Left lung (tissue), 8 donors: ENCODE measurements around the gene GAS2L1. TPM values are rescaled to one million over a fixed set of nuclear protein-coding genes. Genes with fewer than 3 reads are reported as not detected.

Source experiments
- microRNA-seq, 2 donors: library from miRNA; unstranded; fragments of <30 nt; microRNA quantifications; one replicate each; pipeline ENCODE4, GENCODE V29; 2019
- polyA plus RNA-seq, 6 donors: library from polyadenylated mRNA; unstranded; fragments of 120-200 nt; gene quantifications; one replicate each; pipeline ENCODE4 v1.2.1, GENCODE V29; 2013; ENCODE audit not compliant: insufficient read length in 6 of 6
- total RNA-seq, 2 donors: library from RNA; stranded (reverse); fragmentation: NEBNext Ultra II Directional; extraction: Animal tissue kit (Norgen Biotek cat#: 25700); gene quantifications; one replicate each; pipeline ENCODE4 v1.2.1, GENCODE V29; 2021
- donor health status: DM: no; HTN: yes; CAD: no.
- donor health status: DM: no; HTN: no; CAD: no.

Gene GAS2L1
- total and polyA plus RNA-seq, 8 donors, result 5.3 to 32.6 (median 9.1) TPM

Small RNAs within 50 kb of the gene (microRNA-seq; reads per million reads assigned to microRNA genes)
- gene MIR3653, result 5.0 to 26.3 reads per million in 2 donors

Other genes with a start within 250 kb of the GAS2L1 start
- gene C22orf31, start 244.8 kb upstream of the GAS2L1 start, total RNA-seq, result under 1 TPM in 1 of 2 donors, not detected in 1; 0.29 TPM
- 1 to 10 TPM in 4 of 6 donors, under 1 TPM in 2; 0.65 to 1.6 (median 1.1) TPM for gene C22orf31, start 244.8 kb upstream of the GAS2L1 start, polyA plus RNA-seq
- gene KREMEN1, start 233.6 kb upstream of the GAS2L1 start, total RNA-seq, result 10 to 100 TPM; 24.6 to 42.3 TPM
- 10 to 100 TPM; 27.1 to 49.7 (median 33.6) TPM for gene KREMEN1, start 233.6 kb upstream of the GAS2L1 start, polyA plus RNA-seq
- gene EMID1, start 100.8 kb upstream of the GAS2L1 start, total RNA-seq, result 10 to 100 TPM; 10.5 to 17.7 TPM
- gene EMID1, start 100.8 kb upstream of the GAS2L1 start, polyA plus RNA-seq, result 100 to 1,000 TPM in 2 of 6 donors, 10 to 100 TPM in 4; 78.2 to 110 (median 87.9) TPM
- gene RHBDD3, start 38.7 kb upstream of the GAS2L1 start, total RNA-seq, result 10 to 100 TPM; 24.1 to 34.7 TPM
- 10 to 100 TPM; 27.6 to 41.8 (median 31.8) TPM for gene RHBDD3, start 38.7 kb upstream of the GAS2L1 start, polyA plus RNA-seq
- 100 to 1,000 TPM; 125 to 189 TPM for gene EWSR1, start 38.4 kb upstream of the GAS2L1 start, total RNA-seq
- gene EWSR1, start 38.4 kb upstream of the GAS2L1 start, polyA plus RNA-seq, result 100 to 1,000 TPM; 328 to 352 (median 341) TPM
- gene RASL10A, start 9.0 kb downstream of the GAS2L1 start, total RNA-seq, result 1 to 10 TPM in 1 of 2 donors, under 1 TPM in 1; 0.96 to 1.8 TPM
- under 1 TPM in 5 of 6 donors, not detected in 1; 0.21 to 0.54 (median 0.36) TPM for gene RASL10A, start 9.0 kb downstream of the GAS2L1 start, polyA plus RNA-seq
- 10 to 100 TPM; 71.6 to 99.1 TPM for gene AP1B1, start 81.9 kb downstream of the GAS2L1 start, total RNA-seq
- 10 to 100 TPM; 32.5 to 37.9 (median 34.8) TPM for gene AP1B1, start 81.9 kb downstream of the GAS2L1 start, polyA plus RNA-seq
- gene RFPL1, start 131.9 kb downstream of the GAS2L1 start, total RNA-seq, result not detected
- gene RFPL1, start 131.9 kb downstream of the GAS2L1 start, polyA plus RNA-seq, result under 1 TPM in 5 of 6 donors, not detected in 1; 0.20 to 0.99 (median 0.47) TPM
- under 1 TPM; 0.55 to 0.58 TPM for gene NEFH, start 173.6 kb downstream of the GAS2L1 start, total RNA-seq
- 1 to 10 TPM; 4.1 to 5.8 (median 5.2) TPM for gene NEFH, start 173.6 kb downstream of the GAS2L1 start, polyA plus RNA-seq
- gene THOC5, start 247.1 kb downstream of the GAS2L1 start, total RNA-seq, result 10 to 100 TPM; 38.4 to 41.3 TPM
- 10 to 100 TPM; 32.7 to 44.2 (median 37.0) TPM for gene THOC5, start 247.1 kb downstream of the GAS2L1 start, polyA plus RNA-seq